HepG2 (cell line): ENCODE measurements around the gene CAVIN2. TPM values are rescaled to one million over a fixed set of nuclear protein-coding genes. Genes with fewer than 3 reads are reported as not detected.

Experiments
- CBX5 ChIP-seq: sonication (generic); formaldehyde crosslinking; IDR thresholded peaks from 2 replicates; pipeline ENCODE4 v1.4.0; 2020; ENCODE audit warnings: missing genetic modification reagents, borderline replicate concordance
- FOSL2 ChIP-seq: sonication (generic); formaldehyde crosslinking; IDR thresholded peaks from 2 replicates; pipeline ENCODE4 v1.4.0; 2020; ENCODE audit warnings: missing genetic modification reagents
- JARID2 ChIP-seq: sonication (generic); formaldehyde crosslinking; IDR thresholded peaks from 2 replicates; pipeline ENCODE4 v1.8.1; 2023; ENCODE audit warnings: missing genetic modification reagents, inconsistent platforms; ENCODE audit not compliant: insufficient replicate concordance
- PAWR ChIP-seq: sonication (generic); formaldehyde crosslinking; IDR thresholded peaks from 2 replicates; pipeline ENCODE4 v1.4.0; 2020; ENCODE audit warnings: missing genetic modification reagents, mild to moderate bottlenecking, borderline replicate concordance
- RBFOX2 ChIP-seq: fragments of 200-400 bp; formaldehyde crosslinking; IDR thresholded peaks from 2 replicates; pipeline ENCODE4 v1.6.1; 2017; ENCODE audit warnings: low read depth, mild to moderate bottlenecking, low read length
- RXRA ChIP-seq: sonication (generic); formaldehyde crosslinking; IDR thresholded peaks from 2 replicates; pipeline ENCODE4 v1.5.1; 2020; ENCODE audit warnings: missing genetic modification reagents
- SRSF1 ChIP-seq: fragments of 200-400 bp; formaldehyde crosslinking; optimal IDR thresholded peaks from 2 replicates; pipeline ENCODE3; 2017; ENCODE audit warnings: mild to moderate bottlenecking, low read depth, low read length, moderate library complexity
- ZMYM3 ChIP-seq: sonication (generic); formaldehyde crosslinking; IDR thresholded peaks from 2 replicates; pipeline ENCODE4 v1.5.1; 2020; ENCODE audit warnings: mild to moderate bottlenecking, missing genetic modification reagents
- ZNF781 ChIP-seq: sonication (generic); formaldehyde crosslinking; IDR thresholded peaks from 2 replicates; pipeline ENCODE4 v1.5.1; 2020; ENCODE audit warnings: borderline replicate concordance, mild to moderate bottlenecking, missing genetic modification reagents; ENCODE audit errors: not compliant biosample characterization
- polyA plus RNA-seq, 8 experiments: library from polyadenylated mRNA; depleted of rRNA in 3 of 8; stranded (reverse) in 7 of 8; unstranded in 1 of 8; fragments of >200 nt; fragmentation: Illumina TruSeq in 4 of 8; extraction: Trizol in 4 of 8; gene quantifications; 2 replicates each; pipeline versions ENCODE4 v1.2.1 to v1.2.3, GENCODE V29; 2011 to 2016; ENCODE audit warnings: low read depth in 4 of 8, missing spikeins in 1 of 8, mixed read lengths in 1 of 8; ENCODE audit not compliant: insufficient read depth in 1 of 8
- total RNA-seq, 5 experiments: library from RNA; depleted of rRNA; stranded (reverse); fragments of >200 nt; fragmentation: Illumina TruSeq; extraction: Trizol; gene quantifications; 2 replicates each; pipeline ENCODE4 v1.2.3, GENCODE V29; 2016; ENCODE audit warnings: low read depth in 1 of 5
- TF ChIP-seq, protein P1 (sequence below): sonication (generic); formaldehyde crosslinking; IDR thresholded peaks from 2 replicates; pipeline ENCODE4 v1.4.0; 2020; ENCODE audit warnings: low read depth, missing genetic modification reagents
- TF ChIP-seq, protein P2 (sequence below), 2 experiments: sonication (generic) in 1 of 2; formaldehyde crosslinking in 1 of 2; IDR thresholded peaks; 2 replicates each; pipeline versions ENCODE4 v1.6.1 to v1.9.0; 2014 to 2022; ENCODE audit warnings: antibody characterized with exemption in 1 of 2, borderline replicate concordance in 1 of 2, inconsistent platforms in 1 of 2, low read depth in 1 of 2, missing genetic modification reagents in 1 of 2
- TF ChIP-seq, protein P3 (sequence below): sonication (generic); formaldehyde crosslinking; IDR thresholded peaks from 2 replicates; pipeline ENCODE4; 2020; ENCODE audit warnings: missing genetic modification reagents, mild to moderate bottlenecking, borderline replicate concordance

Gene CAVIN2
- total and polyA plus RNA-seq, 2 of the 13 experiments (the other 11 are each of a cell fraction or from before 2014, with no cell fraction given), result 7.6 to 38.8 TPM

DNA sequence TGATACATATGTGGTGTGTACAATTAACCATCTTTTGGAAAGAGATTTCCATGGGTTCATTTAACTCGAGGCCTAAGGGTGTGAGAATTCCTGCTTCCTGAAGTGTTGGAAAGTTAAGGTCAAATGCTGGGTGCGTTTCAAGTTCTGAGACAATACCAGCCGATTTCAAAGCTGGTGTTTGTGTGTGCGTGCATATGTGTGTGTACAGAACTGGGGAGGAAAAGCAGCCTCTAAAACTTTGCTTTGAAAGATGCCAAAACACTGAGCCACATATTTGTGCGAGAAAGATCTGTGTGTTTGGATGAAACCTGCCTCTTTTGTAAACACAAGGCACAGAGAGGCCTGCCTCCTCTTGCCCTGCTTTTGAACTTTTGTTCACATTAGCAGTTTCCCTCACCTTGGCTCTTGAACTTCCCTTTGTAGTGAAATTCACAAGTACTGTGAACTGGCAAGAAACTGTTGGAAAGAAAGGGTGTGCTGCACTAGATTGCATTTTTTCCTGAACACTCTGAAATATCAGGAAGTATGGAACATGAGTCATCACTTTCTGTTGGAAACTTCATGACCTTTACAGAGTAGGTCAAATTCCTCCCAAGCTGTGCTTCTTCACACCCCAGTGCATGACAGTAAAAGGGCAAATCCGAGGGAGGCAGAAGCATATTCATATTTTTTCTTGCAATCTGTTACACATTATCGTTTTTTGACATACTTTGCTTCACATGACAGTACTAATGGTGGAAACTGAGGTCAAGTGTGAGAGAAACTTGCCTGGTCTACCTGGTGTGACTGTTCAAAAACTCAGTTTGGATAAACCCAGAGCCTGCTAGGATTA is 20.0 kb upstream of the CAVIN2 start (continued):
- TF ChIP-seq, protein P1, sequence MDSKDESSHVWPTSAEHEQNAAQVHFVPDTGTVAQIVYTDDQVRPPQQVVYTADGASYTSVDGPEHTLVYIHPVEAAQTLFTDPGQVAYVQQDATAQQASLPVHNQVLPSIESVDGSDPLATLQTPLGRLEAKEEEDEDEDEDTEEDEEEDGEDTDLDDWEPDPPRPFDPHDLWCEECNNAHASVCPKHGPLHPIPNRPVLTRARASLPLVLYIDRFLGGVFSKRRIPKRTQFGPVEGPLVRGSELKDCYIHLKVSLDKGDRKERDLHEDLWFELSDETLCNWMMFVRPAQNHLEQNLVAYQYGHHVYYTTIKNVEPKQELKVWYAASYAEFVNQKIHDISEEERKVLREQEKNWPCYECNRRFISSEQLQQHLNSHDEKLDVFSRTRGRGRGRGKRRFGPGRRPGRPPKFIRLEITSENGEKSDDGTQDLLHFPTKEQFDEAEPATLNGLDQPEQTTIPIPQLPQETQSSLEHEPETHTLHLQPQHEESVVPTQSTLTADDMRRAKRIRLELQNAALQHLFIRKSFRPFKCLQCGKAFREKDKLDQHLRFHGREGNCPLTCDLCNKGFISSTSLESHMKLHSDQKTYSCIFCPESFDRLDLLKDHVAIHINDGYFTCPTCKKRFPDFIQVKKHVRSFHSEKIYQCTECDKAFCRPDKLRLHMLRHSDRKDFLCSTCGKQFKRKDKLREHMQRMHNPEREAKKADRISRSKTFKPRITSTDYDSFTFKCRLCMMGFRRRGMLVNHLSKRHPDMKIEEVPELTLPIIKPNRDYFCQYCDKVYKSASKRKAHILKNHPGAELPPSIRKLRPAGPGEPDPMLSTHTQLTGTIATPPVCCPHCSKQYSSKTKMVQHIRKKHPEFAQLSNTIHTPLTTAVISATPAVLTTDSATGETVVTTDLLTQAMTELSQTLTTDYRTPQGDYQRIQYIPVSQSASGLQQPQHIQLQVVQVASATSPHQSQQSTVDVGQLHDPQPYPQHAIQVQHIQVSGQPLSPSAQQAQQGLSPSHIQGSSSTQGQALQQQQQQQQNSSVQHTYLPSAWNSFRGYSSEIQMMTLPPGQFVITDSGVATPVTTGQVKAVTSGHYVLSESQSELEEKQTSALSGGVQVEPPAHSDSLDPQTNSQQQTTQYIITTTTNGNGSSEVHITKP (CRISPR knock-in tag), result peak; percentile 64; the same call in 1 of the 2 replicates
- peak; percentile 85 for TF ChIP-seq ZMYM3 (CRISPR knock-in tag)
- peak; percentile 91; the same call in 1 of the 2 replicates for TF ChIP-seq CBX5 (CRISPR knock-in tag)
- TF ChIP-seq ZNF781 (CRISPR knock-in tag), result peak; percentile 95
- no peak for TF ChIP-seq JARID2 (CRISPR knock-in tag)
- no peak for TF ChIP-seq SRSF1
- TF ChIP-seq, protein P2, sequence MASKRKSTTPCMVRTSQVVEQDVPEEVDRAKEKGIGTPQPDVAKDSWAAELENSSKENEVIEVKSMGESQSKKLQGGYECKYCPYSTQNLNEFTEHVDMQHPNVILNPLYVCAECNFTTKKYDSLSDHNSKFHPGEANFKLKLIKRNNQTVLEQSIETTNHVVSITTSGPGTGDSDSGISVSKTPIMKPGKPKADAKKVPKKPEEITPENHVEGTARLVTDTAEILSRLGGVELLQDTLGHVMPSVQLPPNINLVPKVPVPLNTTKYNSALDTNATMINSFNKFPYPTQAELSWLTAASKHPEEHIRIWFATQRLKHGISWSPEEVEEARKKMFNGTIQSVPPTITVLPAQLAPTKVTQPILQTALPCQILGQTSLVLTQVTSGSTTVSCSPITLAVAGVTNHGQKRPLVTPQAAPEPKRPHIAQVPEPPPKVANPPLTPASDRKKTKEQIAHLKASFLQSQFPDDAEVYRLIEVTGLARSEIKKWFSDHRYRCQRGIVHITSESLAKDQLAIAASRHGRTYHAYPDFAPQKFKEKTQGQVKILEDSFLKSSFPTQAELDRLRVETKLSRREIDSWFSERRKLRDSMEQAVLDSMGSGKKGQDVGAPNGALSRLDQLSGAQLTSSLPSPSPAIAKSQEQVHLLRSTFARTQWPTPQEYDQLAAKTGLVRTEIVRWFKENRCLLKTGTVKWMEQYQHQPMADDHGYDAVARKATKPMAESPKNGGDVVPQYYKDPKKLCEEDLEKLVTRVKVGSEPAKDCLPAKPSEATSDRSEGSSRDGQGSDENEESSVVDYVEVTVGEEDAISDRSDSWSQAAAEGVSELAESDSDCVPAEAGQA (IDR thresholded peaks at IDR 0.05; ENCODE audit: low read depth), result peak; percentile 57; the same call in 1 of the 2 replicates
- TF ChIP-seq, protein P2 (CRISPR knock-in tag; IDR thresholded peaks at IDR 0.05; ENCODE audit: borderline replicate concordance), result peak; percentile 93; the same call in 1 of the 2 replicates
- TF ChIP-seq PAWR (CRISPR knock-in tag), result peak; percentile 69; the same call in 1 of the 2 replicates
- TF ChIP-seq RXRA (CRISPR knock-in tag), result peak; percentile 99; the same call in 1 of the 2 replicates
- TF ChIP-seq FOSL2, result peak; percentile 99
- TF ChIP-seq, protein P3, sequence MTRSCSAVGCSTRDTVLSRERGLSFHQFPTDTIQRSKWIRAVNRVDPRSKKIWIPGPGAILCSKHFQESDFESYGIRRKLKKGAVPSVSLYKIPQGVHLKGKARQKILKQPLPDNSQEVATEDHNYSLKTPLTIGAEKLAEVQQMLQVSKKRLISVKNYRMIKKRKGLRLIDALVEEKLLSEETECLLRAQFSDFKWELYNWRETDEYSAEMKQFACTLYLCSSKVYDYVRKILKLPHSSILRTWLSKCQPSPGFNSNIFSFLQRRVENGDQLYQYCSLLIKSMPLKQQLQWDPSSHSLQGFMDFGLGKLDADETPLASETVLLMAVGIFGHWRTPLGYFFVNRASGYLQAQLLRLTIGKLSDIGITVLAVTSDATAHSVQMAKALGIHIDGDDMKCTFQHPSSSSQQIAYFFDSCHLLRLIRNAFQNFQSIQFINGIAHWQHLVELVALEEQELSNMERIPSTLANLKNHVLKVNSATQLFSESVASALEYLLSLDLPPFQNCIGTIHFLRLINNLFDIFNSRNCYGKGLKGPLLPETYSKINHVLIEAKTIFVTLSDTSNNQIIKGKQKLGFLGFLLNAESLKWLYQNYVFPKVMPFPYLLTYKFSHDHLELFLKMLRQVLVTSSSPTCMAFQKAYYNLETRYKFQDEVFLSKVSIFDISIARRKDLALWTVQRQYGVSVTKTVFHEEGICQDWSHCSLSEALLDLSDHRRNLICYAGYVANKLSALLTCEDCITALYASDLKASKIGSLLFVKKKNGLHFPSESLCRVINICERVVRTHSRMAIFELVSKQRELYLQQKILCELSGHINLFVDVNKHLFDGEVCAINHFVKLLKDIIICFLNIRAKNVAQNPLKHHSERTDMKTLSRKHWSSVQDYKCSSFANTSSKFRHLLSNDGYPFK (CRISPR knock-in tag), result no peak
- TF ChIP-seq RBFOX2, result peak; percentile 28; the same call in 1 of the 2 replicates
